CD1c-positive myeloid dendritic cell (primary cell): Measurements from ENCODE around the gene RNF20.
A peak's percentile ranks its signal among the peaks of the same experiment; 100 is the strongest.
"Not testable (repeated sequence)": the region's sequence is repeated elsewhere in the genome, so short reads cannot be mapped to it uniquely, and the experiment has no call there.

Experiments
- DNase-seq: peaks from one replicate; pipeline ENCODE4 v3.0.0-alpha.2; 2016; ENCODE audit errors: extremely low spot score

The RNF20 gene

GRCh38 chr9:101530076-101530711 is 3.5 kb upstream of the RNF20 start:
- peak; percentile 88 for DNase-seq

- DNase-seq: no peak
Measured at GRCh38 chr9:101536351-101536750, 2.7 kb downstream of the RNF20 start.

GRCh38 chr9:101536938-101537337 is 3.3 kb downstream of the RNF20 start:
- DNase-seq: no peak

- DNase-seq: no peak
Measured at GRCh38 chr9:101540069-101540468, 6.4 kb downstream of the RNF20 start.

- DNase-seq: no peak
Measured at GRCh38 chr9:101543098-101543735, 9.6 kb downstream of the RNF20 start.

GRCh38 chr9:101549472-101550098 is 15.9 kb downstream of the RNF20 start:
- DNase-seq: not testable (repeated sequence)

- no peak for DNase-seq
Measured at GRCh38 chr9:101561740-101562139, 28.1 kb downstream of the RNF20 start.

GRCh38 chr9:101562966-101563365 is 29.3 kb downstream of the RNF20 start:
- DNase-seq: no peak

GRCh38 chr9:101564252-101564651 is 30.6 kb downstream of the RNF20 start:
- no peak for DNase-seq

- DNase-seq: peak; percentile 15
Measured at GRCh38 chr9:101566904-101567724, 33.5 kb downstream of the RNF20 start.

- DNase-seq: no peak
Measured at GRCh38 chr9:101567725-101568350, 34.2 kb downstream of the RNF20 start.

- DNase-seq: no peak
Measured at GRCh38 chr9:101569741-101570501, 36.3 kb downstream of the RNF20 start.

GRCh38 chr9:101571114-101571513 is 37.5 kb downstream of the RNF20 start:
- no peak for DNase-seq

- no peak for DNase-seq
Measured at GRCh38 chr9:101572316-101572715, 38.7 kb downstream of the RNF20 start.

- DNase-seq: no peak
Measured at GRCh38 chr9:101574731-101575333, 41.2 kb downstream of the RNF20 start.

- DNase-seq: peak; percentile 61
Measured at GRCh38 chr9:101578378-101578777, 44.7 kb downstream of the RNF20 start.

- DNase-seq: peak; percentile 62
Measured at GRCh38 chr9:101579711-101580545, 46.3 kb downstream of the RNF20 start.

- no peak for DNase-seq
Measured at GRCh38 chr9:101582553-101582952, 48.9 kb downstream of the RNF20 start.

GRCh38 chr9:101585740-101586139 is 52.1 kb downstream of the RNF20 start:
- DNase-seq: peak; percentile 80

GRCh38 chr9:101586651-101587050 is 53.0 kb downstream of the RNF20 start:
- peak; percentile 45 for DNase-seq
